GM12878 (cell line): ENCODE results near the gene C17orf50. TPM values are rescaled to one million over a fixed set of nuclear protein-coding genes. Genes with fewer than 3 reads are reported as not detected.

ENCODE experiments used
- ATAC-seq: fragments of 200-7000 bp; cut with Tn5 transposase; 3 replicates; pipeline ENCODE4 v1.9.1; 2020; ENCODE audit warnings: mild to moderate bottlenecking, moderate library complexity
- BruUV-seq: library from RNA; stranded (reverse); fragments of 400-500 nt; replicated peaks from 2 replicates; lab custom pipeline; 2021; lab: Mats Ljungman, UMichigan
- CTCF ChIA-PET: fragments of 300-600 bp; sonication (Branson Sonifier 250); formaldehyde crosslinking; extraction: SDS; loops from one replicate; lab custom pipeline; 2021; ENCODE audit warnings: inconsistent platforms; lab: Yijun Ruan, JAX
- POLR2A ChIA-PET: fragments of 350-600 bp; formaldehyde crosslinking; extraction: SDS; loops from one replicate; lab custom pipeline; 2021; ENCODE audit warnings: inconsistent platforms; lab: Charles Lee
- RAD21 ChIA-PET: fragments of 300-600 bp; sonication (Branson Sonifier 250); formaldehyde crosslinking; loops from one replicate; lab custom pipeline; 2023; ENCODE audit warnings: antibody characterized with exemption; ENCODE audit not compliant: unreplicated experiment; lab: Charles Lee
- SMC1A ChIA-PET: fragments of 300-600 bp; sonication (Branson Sonifier 250); formaldehyde crosslinking; loops from one replicate; lab custom pipeline; 2023; ENCODE audit not compliant: unreplicated experiment, uncharacterized antibody; lab: Charles Lee
- DNase-seq: peaks from one replicate; pipeline ENCODE4 v3.0.0-alpha.2; 2011; ENCODE audit warnings: low read depth, low spot score
- FAIRE-seq: peaks from 3 replicates; lab custom pipeline; 2011; peaks lifted over from hg19 to GRCh38; lab: Jason Lieb, UNC
- H2AFZ ChIP-seq: 2 replicates; pipeline ENCODE4 v1.6.0; 2011; ENCODE audit warnings: low read depth, low read length, control low read depth; ENCODE audit not compliant: control insufficient read depth
- H3K27ac ChIP-seq: 2 replicates; pipeline ENCODE4 v1.5.1; 2011; ENCODE audit warnings: control low read depth; ENCODE audit not compliant: control insufficient read depth, insufficient read depth
- H3K27me3 ChIP-seq, 2 experiments: replicated peaks in 1 of 2; 2 replicates each; pipeline versions ENCODE4 v1.6.0 to v1.6.1; 2011; ENCODE audit warnings: low read length in 1 of 2; ENCODE audit not compliant: control insufficient read depth in 2 of 2, insufficient read depth in 2 of 2
- H3K36me3 ChIP-seq, 2 experiments: 2 replicates each; pipeline ENCODE4 v1.5.1; 2011; ENCODE audit warnings: low read length in 1 of 2; ENCODE audit not compliant: control insufficient read depth in 2 of 2, insufficient read depth in 2 of 2
- H3K4me1 ChIP-seq: 2 replicates; pipeline ENCODE4 v1.6.1; 2011; ENCODE audit warnings: mild to moderate bottlenecking, low read length, moderate library complexity, mixed read lengths; ENCODE audit not compliant: control insufficient read depth, insufficient read depth
- H3K4me2 ChIP-seq: 2 replicates; pipeline ENCODE4 v1.6.0; 2011; ENCODE audit warnings: control low read depth; ENCODE audit not compliant: control insufficient read depth, insufficient read depth
- H3K4me3 ChIP-seq: fragments of 200-600 bp; sonication (generic); 2 replicates; pipeline ENCODE4 v1.5.1; 2016
- H3K79me2 ChIP-seq: 2 replicates; pipeline ENCODE4 v1.6.0; 2011; ENCODE audit warnings: low read length; ENCODE audit not compliant: control insufficient read depth, insufficient read depth
- H3K9ac ChIP-seq: 2 replicates; pipeline ENCODE4 v1.8.0; 2011; ENCODE audit warnings: low read length, control low read depth, mixed read lengths; ENCODE audit not compliant: control insufficient read depth, insufficient read depth
- H3K9me3 ChIP-seq: replicated peaks from 3 replicates; pipeline ENCODE4 v1.5.1; 2011; ENCODE audit warnings: mild to moderate bottlenecking, low read length; ENCODE audit not compliant: control insufficient read depth, insufficient read depth
- H4K20me1 ChIP-seq: 2 replicates; pipeline ENCODE4 v1.6.0; 2011; ENCODE audit not compliant: control insufficient read depth, insufficient read depth
- ATF7 ChIP-seq: fragments of 450-650 bp; IDR thresholded peaks from 2 replicates; pipeline ENCODE4 v1.6.1; 2016; ENCODE audit warnings: low read depth, mild to moderate bottlenecking
- EED ChIP-seq: sonication (generic); IDR thresholded peaks from 2 replicates; pipeline ENCODE4 v1.6.1; 2016; ENCODE audit warnings: antibody characterized with exemption, low read depth
- EZH2 ChIP-seq: IDR thresholded peaks from 2 replicates; pipeline ENCODE4 v1.6.1; 2012; ENCODE audit warnings: low read depth, mild to moderate bottlenecking, control low read depth, inconsistent platforms, low read length, borderline replicate concordance; ENCODE audit not compliant: control insufficient read depth
- FOXK2 ChIP-seq: fragments of 450-650 bp; IDR thresholded peaks from 2 replicates; pipeline ENCODE4 v1.6.1; 2017; ENCODE audit warnings: mild to moderate bottlenecking, moderate library complexity
- HCFC1 ChIP-seq: fragments of 150-350 bp; IDR thresholded peaks from 2 replicates; pipeline ENCODE4 v1.6.1; 2014; ENCODE audit warnings: low read length
- IKZF2 ChIP-seq, 2 experiments: fragments of 450-650 bp; IDR thresholded peaks; 2 replicates each; pipeline ENCODE4 v1.6.1; 2017; ENCODE audit warnings: mild to moderate bottlenecking in 2 of 2, moderate library complexity in 2 of 2
- NRF1 ChIP-seq: conservative IDR thresholded peaks from 2 replicates; pipeline ENCODE4 v1.6.1; 2011; ENCODE audit warnings: mild to moderate bottlenecking, low read depth, low read length, improper control_type of control experiment
- POLR2AphosphoS5 ChIP-seq: IDR thresholded peaks from 2 replicates; pipeline ENCODE4 v1.6.1; 2011; ENCODE audit warnings: mild to moderate bottlenecking, low read length, inconsistent platforms
- SMAD1 ChIP-seq: fragments of 450-650 bp; IDR thresholded peaks from 2 replicates; pipeline ENCODE4 v1.6.1; 2018; ENCODE audit warnings: mild to moderate bottlenecking, low read depth; ENCODE audit not compliant: partially characterized antibody
- SMARCA5 ChIP-seq: fragments of 450-650 bp; IDR thresholded peaks from 2 replicates; pipeline ENCODE4 v1.6.1; 2017; ENCODE audit warnings: mild to moderate bottlenecking
- SREBF2 ChIP-seq: IDR thresholded peaks from 2 replicates; pipeline ENCODE4 v1.6.1; 2012; ENCODE audit warnings: mild to moderate bottlenecking, low read length
- ZNF622 ChIP-seq: fragments of 450-650 bp; IDR thresholded peaks from 2 replicates; pipeline ENCODE4 v1.6.1; 2017; ENCODE audit warnings: mild to moderate bottlenecking, inconsistent platforms
- WGBS: methylation state at CpG from one replicate; pipeline ENCODE4 v1.1.6; 2016; ENCODE audit warnings: low lambda C conversion rate; ENCODE audit not compliant: insufficient replicate concordance, insufficient coverage; ENCODE audit errors: missing lambda C conversion rate; 5-methylcytosine and 5-hydroxymethylcytosine counted together
- in situ Hi-C: fragments of 300-500 bp; cut with MboI; formaldehyde crosslinking; loops from 9 replicates; pipeline ENCODE4 v1.14.3; 2018; ENCODE audit warnings: mixed read lengths
- intact Hi-C: fragments of 100-400 bp; cut with micrococcal nuclease; formaldehyde crosslinking; loops from one replicate; pipeline ENCODE4 v1.14.2; 2022; ENCODE audit not compliant: unreplicated experiment
- polyA plus RNA-seq, 11 experiments: library from polyadenylated mRNA; depleted of rRNA in 4 of 11; unstranded in 6 of 11; stranded (reverse) in 5 of 11; fragments of >200 nt; fragmentation: Nextera tagmentation in 4 of 11; fragmentation: Illumina TruSeq in 1 of 11; extraction: Ambion mirVana in 4 of 11; extraction: Trizol in 1 of 11; gene quantifications; 1 replicate in 1 of 11; 2 replicates in 10 of 11; pipeline versions ENCODE4 v1.2.1 to v1.2.3, GENCODE V29; 2011 to 2016; ENCODE audit warnings: inconsistent platforms in 2 of 11, missing spikeins in 2 of 11, low read depth in 1 of 11
- total RNA-seq, 4 experiments: library from RNA; depleted of rRNA in 3 of 4; stranded (reverse); fragments of >200 nt in 3 of 4; fragmentation: Illumina TruSeq in 1 of 4; extraction: Trizol in 1 of 4; gene quantifications; 2 replicates each; pipeline versions ENCODE4 v1.2.1 to v1.2.3, GENCODE V29; 2013 to 2021

The C17orf50 gene
- total and polyA plus RNA-seq, 10 of the 15 experiments (the other 5 are each of a cell fraction or from before 2014, with no cell fraction given) = 0.16 TPM; not detected in 9

GRCh38 chr17:35797370-35797769, 36.7 kb downstream of the C17orf50 start:
- no peaks in the 10 kb centered on the region for H3K36me3 ChIP-seq
- no peaks in the 10 kb centered on the region for H3K79me2 ChIP-seq
- ChIA-PET POLR2A (no interaction called here), CTCF (interaction anchor here (1.0 to 2.0 kb wide), 2 partner anchors 8 to 34 kb away, joined by 3 to 9 read pairs; no protein-coding TSS in a partner anchor), SMC1A (no interaction called here), RAD21 (no interaction called here)
- ATAC-seq = no peak
- in situ Hi-C loops (no loop called here), intact Hi-C loops (no loop called here)
- no peaks in the 10 kb centered on the region for H3K9me3 ChIP-seq
- FAIRE-seq = no peak
- H3K9ac ChIP-seq = no peak overlapping the region
- no peak overlapping the region for H3K27ac ChIP-seq
- BruUV-seq = no TSS peak
- WGBS = 22% methylated on average over 4 of the region's 4 CpGs
- H3K27me3 ChIP-seq = peaks cover 8 to 16% of the 10 kb centered on the region in 2 experiments
- no peak for TF ChIP-seq HCFC1
- no peak for TF ChIP-seq IKZF2 (IDR thresholded peaks at IDR 0.05)
- TF ChIP-seq EZH2 = no peak
- TF ChIP-seq POLR2AphosphoS5 = no peak
- no peak for TF ChIP-seq NRF1
- TF ChIP-seq EED = no peak
- no peak for TF ChIP-seq FOXK2
- TF ChIP-seq ATF7 = no peak
- no peak for TF ChIP-seq SMAD1
- TF ChIP-seq ZNF622 = no peak
- TF ChIP-seq SREBF2 = no peak
- no peak overlapping the region for H2AFZ ChIP-seq
- H3K4me3 ChIP-seq = no peak overlapping the region
- DNase-seq = no peak
- no peak overlapping the region for H3K4me2 ChIP-seq
- peaks cover 4% of the 10 kb centered on the region for H3K4me1 ChIP-seq
- H4K20me1 ChIP-seq = no peaks in the 10 kb centered on the region; the same call in 1 of the 2 replicates

DNA sequence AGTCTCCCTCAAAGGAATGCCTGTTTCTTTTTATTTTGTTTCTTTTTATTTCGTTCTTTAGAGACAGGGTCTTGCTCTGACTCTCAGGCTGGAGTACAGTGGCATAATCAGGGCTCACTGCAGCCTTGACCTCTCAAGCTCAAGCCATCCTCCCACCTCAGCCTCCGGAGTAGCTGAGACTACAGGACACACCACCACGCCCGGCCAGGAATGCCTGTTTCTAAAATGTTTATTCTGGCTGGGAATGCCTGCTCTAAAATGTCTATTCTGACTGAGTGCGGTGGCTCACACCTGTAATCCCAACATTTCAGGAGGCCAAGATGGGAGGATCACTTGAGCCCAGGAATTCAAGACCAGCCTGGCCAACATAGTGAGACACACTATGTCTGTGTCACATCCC, 37.2 kb downstream of the C17orf50 start:
- H4K20me1 ChIP-seq = no peaks in the 10 kb centered on the region; the same call in 1 of the 2 replicates
- H3K9ac ChIP-seq = no peak overlapping the region
- no peaks in the 10 kb centered on the region for H3K9me3 ChIP-seq
- FAIRE-seq = no peak
- ChIA-PET SMC1A (no interaction called here), RAD21 (no interaction called here), CTCF (no interaction called here), POLR2A (no interaction called here)
- DNase-seq = no peak
- no peaks in the 10 kb centered on the region for H3K36me3 ChIP-seq
- BruUV-seq = no TSS peak
- no peak overlapping the region for H2AFZ ChIP-seq
- peaks cover 8 to 16% of the 10 kb centered on the region in 2 experiments for H3K27me3 ChIP-seq
- H3K79me2 ChIP-seq = no peaks in the 10 kb centered on the region
- peaks cover 4% of the 10 kb centered on the region for H3K4me1 ChIP-seq
- in situ Hi-C loops = no loop called here
- no peak overlapping the region for H3K4me3 ChIP-seq
- H3K27ac ChIP-seq = no peak overlapping the region
- no peak for TF ChIP-seq POLR2AphosphoS5
- TF ChIP-seq SMARCA5 = no peak
- TF ChIP-seq, all 136 proteins: peak for 0
- ATAC-seq = no peak
- intact Hi-C loops = no loop called here
- WGBS = 47% methylated on average over 5 of the region's 5 CpGs
- no peak overlapping the region for H3K4me2 ChIP-seq
